MG63 (cell line): Measurements from ENCODE around the gene SPDYE16. TPM values are rescaled to one million over a fixed set of nuclear protein-coding genes. Genes with fewer than 3 reads are reported as not detected.
"Not testable (repeated sequence)": the region's sequence is repeated elsewhere in the genome, so short reads cannot be mapped to it uniquely, and the experiment has no call there.

Experiments used
- DNase-seq: peaks from one replicate; pipeline ENCODE4 v3.0.0-alpha.2; 2020
- H3K27me3 ChIP-seq: fragments of 250-450 bp; sonication (Bioruptor Pico); 2 replicates; pipeline ENCODE4 v1.5.1; 2020; ENCODE audit warnings: mild to moderate bottlenecking, moderate library complexity
- H3K36me3 ChIP-seq: fragments of 250-450 bp; sonication (Bioruptor Pico); 2 replicates; pipeline ENCODE4 v1.5.1; 2020; ENCODE audit warnings: mild to moderate bottlenecking, moderate library complexity
- H3K4me3 ChIP-seq: fragments of 250-450 bp; sonication (Bioruptor Pico); 2 replicates; pipeline ENCODE4 v1.5.1; 2020; ENCODE audit warnings: mild to moderate bottlenecking, moderate library complexity
- H3K9me3 ChIP-seq: fragments of 250-450 bp; sonication (Bioruptor Pico); 2 replicates; pipeline ENCODE4 v1.5.1; 2020; ENCODE audit warnings: mild to moderate bottlenecking, moderate library complexity
- total RNA-seq: library from RNA; depleted of rRNA; stranded (reverse); fragments of >200 nt; shearing (Covaris generic); gene quantifications from 2 replicates; pipeline ENCODE4 v1.2.3, GENCODE V29; 2014; ENCODE audit warnings: low replicate concordance

SPDYE16 gene
- total RNA-seq, 1 experiment from 2014 or later: not detected

DNA sequence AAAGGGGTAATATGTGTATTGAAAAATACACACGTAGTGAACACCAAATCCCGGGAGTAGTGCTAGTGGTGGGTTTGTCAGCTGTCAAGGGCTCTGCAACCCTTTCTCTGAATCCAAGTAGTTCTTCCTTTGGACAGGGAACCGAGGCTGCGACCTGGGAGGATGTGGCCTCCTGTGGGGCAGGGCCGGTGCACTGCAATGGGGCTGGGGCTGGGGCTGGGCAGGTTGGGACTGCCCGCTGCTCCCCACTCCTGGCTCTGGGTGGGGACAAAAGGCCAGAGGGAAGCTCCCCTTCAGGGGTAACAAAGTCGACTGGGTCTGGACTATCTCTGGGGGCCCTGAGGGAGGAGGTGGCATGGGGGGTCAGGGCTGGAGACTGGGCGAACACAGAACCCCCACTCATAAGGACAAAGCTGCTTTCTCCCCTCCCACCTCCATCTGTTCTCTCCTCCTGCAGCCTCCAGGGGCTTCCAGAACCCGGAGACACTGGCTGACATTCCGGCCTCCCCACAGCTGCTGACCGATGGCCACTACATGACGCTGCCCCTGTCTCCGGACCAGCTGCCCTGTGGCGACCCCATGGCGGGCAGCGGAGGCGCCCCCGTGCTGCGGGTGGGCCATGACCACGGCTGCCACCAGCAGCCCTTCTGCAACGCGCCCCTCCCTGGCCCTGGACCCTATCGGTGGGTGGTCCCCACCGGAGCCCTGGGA, 31.7 kb downstream of the SPDYE16 start:
- not testable (repeated sequence) for DNase-seq, H3K36me3 ChIP-seq, H3K27me3 ChIP-seq, H3K4me3 ChIP-seq, H3K9me3 ChIP-seq

DNA sequence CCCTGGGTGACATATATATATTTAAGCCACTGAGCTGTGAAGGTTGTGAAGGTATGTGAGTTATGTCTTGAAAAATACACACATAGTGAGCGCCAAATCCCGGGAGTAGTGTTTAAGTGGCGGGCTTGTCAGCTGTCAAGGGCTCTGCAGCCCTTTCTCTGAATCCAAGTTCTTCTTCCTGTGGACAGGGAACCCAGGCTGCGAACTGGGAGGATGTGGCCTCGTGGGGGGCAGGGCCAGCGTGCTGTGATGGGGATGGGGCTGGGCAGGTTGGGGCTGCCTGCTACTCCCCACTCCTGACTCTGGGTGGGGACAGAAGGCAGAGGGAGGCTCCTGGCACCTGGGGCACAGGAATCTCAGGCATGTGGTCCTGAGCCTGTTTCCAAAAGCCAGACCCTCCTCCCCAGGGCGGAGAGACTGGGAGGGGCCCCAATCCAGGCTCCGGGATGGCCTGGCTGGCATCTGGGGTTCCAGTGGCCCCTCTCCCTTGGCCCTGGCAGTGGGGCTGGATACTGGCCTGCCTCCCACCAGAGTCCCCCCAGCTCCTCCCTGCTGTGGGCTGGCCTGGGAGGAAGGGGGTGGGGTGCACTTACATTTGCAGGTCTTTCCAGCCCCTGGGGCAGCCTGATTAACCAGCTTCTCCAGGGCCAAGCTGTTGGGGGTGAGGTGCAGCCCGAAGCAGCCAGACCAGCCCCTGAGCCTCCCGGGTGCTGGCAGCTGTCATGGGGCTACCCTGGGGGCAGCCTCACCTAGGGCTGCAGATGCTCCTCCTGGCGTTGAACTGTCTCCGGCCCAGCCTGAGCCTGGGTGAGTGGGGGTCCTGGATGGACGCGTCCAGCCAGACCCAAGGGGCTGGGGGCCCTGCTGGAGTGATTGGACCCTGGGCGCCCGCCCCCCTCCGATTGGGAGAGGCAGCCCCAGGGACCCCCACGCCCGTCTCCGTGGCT, 32.9 kb downstream of the SPDYE16 start, which contains the start of gene UPK3B:
TSS of gene UPK3B (plus strand) at position 622 of the 947 bp plus-strand sequence. CDS start at position 723, 101 bp downstream.
- Histone ChIP-seq H3K36me3 (no peaks in the 10 kb centered on the region), H3K4me3 (no peak within 1 kb of the TSS), H3K27me3 (no peaks in the 10 kb centered on the region), H3K9me3 (no peaks in the 10 kb centered on the region)
- no peak for DNase-seq

DNA sequence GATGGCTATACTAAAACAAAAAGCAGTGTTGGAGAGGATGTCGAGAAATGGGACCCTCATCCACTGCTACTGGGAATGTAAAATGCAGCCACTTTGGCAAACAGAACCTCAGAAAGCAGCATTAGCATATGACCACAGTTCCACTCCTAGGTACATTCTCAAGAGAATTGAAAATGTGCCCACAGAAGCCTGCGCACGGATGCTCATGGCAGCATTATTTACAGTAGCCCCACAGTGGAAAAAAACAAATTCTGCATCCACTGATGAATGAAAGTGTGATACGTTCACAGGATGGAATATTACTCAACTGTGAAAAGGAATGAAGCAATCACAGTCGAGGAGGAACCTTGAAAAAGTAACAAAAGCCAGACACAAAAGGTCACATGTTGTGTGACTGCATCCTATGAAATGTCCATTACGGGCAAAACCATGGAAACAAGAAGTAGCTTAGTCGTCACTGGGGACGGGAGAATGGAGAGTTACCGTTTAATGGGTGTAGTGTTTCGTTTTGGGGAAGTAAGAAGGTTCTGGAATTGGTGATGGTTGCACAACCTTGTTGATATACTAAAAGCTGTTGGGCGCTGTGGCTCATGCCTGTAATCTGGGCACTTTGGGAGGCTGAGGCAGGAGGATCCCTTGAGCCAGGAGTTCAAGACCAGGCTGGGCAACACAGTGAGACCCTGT, 35.2 kb downstream of the SPDYE16 start:
- DNase-seq: no peak
- H3K36me3 ChIP-seq: no peaks in the 10 kb centered on the region
- H3K27me3 ChIP-seq: no peaks in the 10 kb centered on the region
- no peak overlapping the region for H3K4me3 ChIP-seq
- no peaks in the 10 kb centered on the region for H3K9me3 ChIP-seq

DNA sequence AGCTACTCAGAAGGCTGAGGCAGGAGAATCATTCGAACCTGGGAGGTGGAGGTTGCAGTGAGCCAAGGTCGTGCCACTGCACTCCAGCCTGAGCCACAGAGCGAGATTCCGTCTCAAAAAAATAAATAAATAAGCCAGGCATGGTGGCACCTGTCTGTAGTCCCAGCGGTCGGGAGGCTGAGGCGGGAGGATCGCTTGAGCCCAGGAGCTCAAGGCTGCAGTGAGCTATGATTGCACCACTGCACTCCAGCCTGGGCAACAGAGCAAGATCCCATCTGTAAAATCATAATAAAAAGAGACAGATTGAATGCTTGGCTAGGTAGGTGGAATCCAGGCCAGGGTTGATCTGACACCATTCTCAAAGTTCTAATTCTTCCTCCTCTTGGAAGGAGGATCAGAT, 36.5 kb downstream of the SPDYE16 start:
- not testable (repeated sequence) for DNase-seq, H3K9me3 ChIP-seq, H3K4me3 ChIP-seq, H3K27me3 ChIP-seq, H3K36me3 ChIP-seq

DNA sequence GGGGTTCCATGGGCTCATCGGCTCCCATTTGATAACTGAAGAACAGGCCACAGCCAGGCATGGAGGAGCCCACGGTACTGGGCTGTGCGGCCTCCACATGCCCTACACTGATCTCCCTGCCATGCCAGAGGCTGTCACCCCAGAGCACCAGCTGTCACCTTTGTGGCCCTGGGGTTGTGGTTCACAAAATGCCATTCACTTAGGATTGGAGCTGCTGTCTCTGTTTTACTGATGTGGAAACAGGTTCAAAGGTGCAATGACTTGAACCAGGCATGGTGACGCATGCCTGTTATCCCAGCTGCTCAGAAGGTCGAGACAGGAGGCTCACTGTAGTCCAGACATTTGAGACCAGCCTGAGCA, 37.0 kb downstream of the SPDYE16 start:
- H3K27me3 ChIP-seq: no peaks in the 10 kb centered on the region
- no peak overlapping the region for H3K4me3 ChIP-seq
- H3K9me3 ChIP-seq: no peaks in the 10 kb centered on the region
- DNase-seq: no peak
- no peaks in the 10 kb centered on the region for H3K36me3 ChIP-seq

DNA sequence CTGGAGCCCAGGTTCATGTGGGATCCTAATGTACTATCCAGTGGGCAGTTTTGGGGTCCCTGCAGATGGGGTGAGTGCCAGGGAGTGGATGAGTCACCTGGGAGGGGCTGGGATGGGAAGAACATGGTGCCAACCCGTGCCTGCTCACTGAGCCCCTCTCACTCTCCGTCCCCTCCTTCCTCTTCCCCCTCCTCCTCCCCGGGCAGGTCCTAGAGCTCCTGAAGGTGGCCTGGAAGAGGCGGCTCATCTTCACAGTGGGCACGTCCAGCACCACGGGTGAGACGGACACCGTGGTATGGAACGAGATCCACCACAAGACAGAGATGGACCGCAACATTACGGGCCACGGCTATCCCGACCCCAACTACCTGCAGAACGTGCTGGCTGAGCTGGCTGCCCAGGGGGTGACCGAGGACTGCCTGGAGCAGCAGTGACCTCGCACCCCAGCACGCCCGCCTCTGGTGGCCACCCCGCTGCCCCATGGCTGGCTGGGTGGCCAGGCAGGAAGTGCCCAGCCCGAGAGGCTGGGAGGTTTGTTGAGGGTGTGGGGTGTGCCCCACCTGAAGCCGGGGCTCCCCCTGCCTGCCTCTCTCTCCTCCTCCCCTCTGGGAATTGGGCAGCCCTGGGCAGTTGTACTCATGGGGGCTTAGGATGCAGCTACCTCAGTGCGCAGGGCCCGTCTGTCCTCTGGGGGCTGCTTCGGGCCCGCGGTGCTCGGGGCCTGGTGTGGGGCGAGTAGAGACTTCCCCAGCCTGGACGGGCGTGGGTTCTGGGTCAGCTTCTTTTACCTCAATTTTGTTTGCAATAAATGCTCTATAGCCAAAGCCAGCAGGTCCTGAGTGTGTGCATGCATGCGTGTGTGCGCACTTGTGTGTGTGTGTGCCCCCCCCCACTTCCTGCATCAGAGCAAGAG, 37.7 kb downstream of the SPDYE16 start:
- no peaks in the 10 kb centered on the region for H3K27me3 ChIP-seq
- H3K9me3 ChIP-seq: no peaks in the 10 kb centered on the region
- no peaks in the 10 kb centered on the region for H3K36me3 ChIP-seq
- no peak overlapping the region for H3K4me3 ChIP-seq
- no peak for DNase-seq

DNA sequence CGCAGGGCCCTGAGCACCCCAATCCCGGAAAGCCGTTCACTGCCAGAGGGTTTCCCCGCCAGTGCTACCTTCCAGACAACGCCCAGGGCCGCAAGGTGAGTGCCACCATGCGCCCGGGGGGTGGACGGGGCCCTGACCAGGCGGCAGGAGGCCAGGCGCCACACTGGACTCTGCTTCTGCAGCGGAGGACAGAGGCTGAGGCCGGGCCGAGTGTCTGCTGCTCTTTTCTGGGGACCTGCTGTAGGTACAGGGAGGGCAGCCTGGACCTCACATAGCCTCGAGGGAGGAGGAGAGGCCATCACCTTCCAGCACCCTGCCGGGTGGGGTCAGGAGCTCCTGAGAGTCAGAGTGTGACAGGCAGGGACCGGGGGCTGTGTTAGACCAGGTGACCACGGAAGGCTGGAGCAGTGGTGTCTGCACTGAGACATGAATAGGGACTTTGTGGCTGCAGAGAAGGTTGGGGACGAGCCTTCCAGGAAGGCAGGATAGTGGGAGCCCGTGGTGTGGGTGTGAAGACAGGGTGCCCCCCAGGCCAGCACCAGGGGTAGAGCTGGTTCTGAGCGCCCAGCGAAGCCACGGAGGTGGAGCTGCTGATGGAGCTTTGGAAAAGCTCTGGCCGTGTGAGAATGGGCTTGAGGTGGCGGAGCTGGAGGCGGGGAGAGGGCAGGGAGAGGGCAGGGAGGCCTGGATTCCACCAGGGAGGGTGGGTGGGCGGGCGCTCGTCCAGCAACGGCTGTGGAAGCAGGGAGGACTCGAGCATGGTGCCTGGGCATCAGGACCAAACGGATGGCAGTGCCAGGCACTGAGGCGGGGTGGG, 38.5 kb downstream of the SPDYE16 start:
- not testable (repeated sequence) for H3K36me3 ChIP-seq

DNA sequence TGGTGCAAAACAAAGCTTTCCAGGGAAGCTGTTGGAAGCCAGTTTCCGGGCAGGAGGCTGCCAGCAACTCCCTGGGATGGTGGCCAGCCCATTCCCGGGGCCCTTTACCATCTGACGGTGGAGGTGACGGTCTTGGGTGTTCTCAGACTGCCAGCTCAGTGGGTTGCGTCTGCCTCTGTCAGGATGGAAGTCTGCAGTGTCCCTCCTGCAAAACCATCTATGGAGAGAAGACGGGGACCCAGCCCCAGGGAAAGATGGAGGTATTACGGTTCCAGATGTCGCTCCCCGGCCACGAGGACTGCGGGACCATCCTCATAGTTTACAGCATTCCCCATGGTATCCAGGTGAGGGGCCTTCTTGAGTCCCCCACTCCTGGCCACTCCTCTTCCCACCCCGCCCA, 39.9 kb downstream of the SPDYE16 start:
- not testable (repeated sequence) for H3K9me3 ChIP-seq, H3K36me3 ChIP-seq, H3K4me3 ChIP-seq, DNase-seq, H3K27me3 ChIP-seq

More for the DNA sequence above, 38.5 kb downstream of the SPDYE16 start:
- not testable (repeated sequence) for H3K9me3 ChIP-seq, DNase-seq, H3K27me3 ChIP-seq, H3K4me3 ChIP-seq

DNA sequence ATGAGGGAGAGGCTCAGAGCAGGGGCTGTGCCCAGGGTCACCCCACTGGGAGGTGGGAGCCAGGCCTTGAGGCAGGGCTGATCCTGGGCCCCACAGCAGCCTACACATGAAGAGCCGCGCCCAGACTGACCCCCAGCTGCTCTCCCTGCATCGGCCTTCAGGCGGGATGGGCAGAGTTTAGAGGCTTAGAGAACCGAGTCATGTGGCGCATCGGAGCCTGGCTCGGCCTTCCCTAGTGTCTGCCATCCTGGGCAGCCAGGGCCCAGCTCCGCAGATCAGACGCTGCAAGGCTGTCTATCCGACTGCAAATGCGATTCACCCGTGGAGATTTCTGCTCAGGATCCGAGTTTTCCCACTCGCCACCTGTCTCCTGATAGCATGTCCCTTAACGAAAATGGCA, 40.3 kb downstream of the SPDYE16 start:
- not testable (repeated sequence) for H3K4me3 ChIP-seq, H3K9me3 ChIP-seq, DNase-seq, H3K36me3 ChIP-seq, H3K27me3 ChIP-seq

DNA sequence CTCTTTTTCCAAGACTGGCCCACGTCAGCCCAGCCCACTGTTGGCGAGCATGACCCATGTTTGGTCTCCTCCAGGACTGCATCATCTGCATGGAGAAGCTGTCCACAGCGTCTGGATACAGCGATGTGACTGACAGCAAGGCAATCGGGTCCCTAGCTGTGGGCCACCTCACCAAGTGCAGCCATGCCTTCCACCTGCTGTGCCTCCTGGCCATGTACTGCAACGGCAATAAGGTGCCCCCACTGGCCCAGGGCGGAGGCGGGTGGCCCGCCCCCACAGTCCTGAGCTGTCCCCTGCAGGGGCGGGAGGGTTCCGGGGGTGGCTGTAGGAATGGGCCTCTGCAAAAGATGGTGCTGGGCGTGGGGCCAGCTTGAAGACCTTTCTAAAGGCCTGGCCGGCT, 40.9 kb downstream of the SPDYE16 start:
- not testable (repeated sequence) for DNase-seq, H3K4me3 ChIP-seq, H3K9me3 ChIP-seq, H3K36me3 ChIP-seq, H3K27me3 ChIP-seq

DNA sequence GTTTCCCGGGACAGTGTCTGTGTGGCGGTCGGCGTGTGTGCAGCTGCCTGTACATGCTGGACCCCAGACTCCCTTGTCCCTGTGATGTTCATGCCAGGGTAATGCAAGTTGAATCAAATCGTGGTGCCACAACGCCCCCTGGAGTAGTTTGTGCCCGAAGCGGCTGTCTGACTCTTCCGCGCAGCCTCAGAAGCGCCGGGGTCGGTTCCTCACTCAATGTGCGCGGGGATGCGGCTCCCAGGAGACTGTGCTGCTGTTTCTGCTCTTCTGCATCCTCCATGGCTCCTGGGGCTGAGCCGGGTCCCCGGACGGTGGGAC, 43.2 kb downstream of the SPDYE16 start:
- H3K27me3 ChIP-seq, H3K9me3 ChIP-seq, H3K36me3 ChIP-seq, DNase-seq, H3K4me3 ChIP-seq: not testable (repeated sequence)

DNA sequence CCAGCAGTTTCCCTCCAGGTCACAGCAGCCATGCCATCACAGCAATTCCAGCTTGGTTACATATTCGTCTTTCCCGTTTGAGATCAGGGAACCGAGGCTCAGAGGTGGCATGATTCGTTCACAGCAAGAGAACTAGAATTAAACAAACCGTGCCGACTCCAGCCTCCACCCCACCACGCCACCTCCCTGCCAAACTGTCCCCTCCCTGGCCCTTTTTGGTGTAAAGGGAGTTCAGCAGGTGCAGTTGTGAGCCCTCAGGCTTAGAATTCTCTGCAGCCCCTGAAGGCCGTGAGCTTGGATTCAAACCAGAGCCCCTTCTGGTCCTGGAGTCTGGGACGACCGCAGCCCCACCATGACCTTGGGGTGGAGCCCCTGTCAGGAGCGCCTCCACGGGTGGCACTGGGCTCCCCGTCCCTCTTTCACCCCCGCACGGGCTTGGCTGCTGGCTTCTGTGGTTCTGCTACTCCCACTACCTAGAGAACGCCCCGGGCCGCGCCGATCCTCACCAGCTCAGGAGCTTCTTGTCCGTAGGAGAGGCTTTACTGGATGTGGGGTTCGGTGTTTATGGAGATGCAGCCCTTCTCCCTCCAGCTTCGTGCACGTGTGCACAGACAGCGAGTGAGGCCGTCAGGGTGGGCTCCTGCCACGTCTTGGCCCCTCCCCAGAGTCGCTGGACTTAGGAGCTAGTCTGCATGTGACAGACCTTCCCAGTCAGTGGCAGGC, 43.7 kb downstream of the SPDYE16 start:
- H3K4me3 ChIP-seq, H3K27me3 ChIP-seq, H3K9me3 ChIP-seq, H3K36me3 ChIP-seq, DNase-seq: not testable (repeated sequence)

DNA sequence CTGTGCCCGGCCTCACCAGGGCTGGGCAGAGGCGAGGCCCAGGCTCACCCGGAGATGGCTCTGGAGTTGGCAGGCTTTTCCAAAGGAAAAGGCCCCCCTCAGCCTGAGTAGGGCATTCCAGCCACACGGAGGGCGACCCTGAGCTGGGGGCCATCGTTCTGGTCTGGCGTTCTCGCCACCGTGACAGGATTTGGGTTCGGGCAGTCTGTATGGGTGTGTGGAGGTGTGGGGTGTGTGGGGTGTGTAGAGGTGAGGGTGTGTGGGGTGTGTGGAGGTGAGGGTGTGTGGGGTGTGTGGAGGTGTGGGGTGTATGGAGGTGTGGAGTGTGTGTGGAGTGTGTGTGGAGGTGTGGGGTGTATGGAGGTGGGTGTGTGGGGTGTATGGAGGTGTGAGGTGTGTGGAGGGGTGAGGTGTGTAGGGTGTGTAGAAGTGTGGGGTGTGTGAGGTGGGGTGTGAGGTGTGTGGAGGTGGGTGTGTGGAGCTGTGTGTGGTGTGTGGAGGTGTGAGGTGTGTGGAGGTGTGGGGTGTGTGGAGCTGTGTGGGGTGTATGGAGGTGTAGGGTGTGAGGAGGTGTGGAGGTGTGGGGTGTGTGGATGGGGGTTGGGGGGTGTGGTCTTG, 44.4 kb downstream of the SPDYE16 start:
- not testable (repeated sequence) for H3K4me3 ChIP-seq, DNase-seq, H3K27me3 ChIP-seq, H3K9me3 ChIP-seq, H3K36me3 ChIP-seq

DNA sequence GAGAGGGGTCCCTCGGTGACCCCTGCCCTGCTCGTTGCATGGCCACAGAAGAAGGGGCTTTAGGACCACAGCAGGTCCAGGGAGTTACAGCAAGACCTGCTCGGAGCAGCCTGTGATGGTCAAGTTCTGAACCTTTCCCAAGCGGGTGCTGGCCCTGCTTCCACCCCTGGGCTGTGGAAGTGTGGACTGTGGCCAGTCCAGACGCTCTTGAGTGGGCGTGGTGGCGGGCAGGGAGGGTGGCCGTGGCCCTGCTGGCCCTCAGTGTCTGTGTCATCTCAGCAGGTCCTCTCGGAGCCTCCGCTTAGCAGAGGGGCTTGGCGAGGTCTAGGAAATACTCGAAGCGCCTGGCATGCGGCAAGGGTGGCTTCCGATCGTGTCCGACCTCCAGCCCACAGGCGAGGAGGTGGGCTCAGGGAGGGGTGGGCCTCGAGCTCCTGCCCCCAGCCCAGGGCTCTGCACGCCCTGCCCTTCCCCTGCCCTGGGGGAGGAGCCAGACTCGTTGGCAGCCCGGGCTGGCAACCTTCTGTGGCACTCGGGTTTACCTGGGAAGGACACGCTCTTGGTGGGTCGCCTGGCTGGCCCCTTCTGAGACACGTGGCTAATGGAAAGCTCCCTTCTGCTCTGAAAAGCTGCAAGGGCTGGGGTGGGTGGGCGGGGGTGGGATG, 45.0 kb downstream of the SPDYE16 start:
- H3K4me3 ChIP-seq, H3K27me3 ChIP-seq, H3K36me3 ChIP-seq, DNase-seq, H3K9me3 ChIP-seq: not testable (repeated sequence)
